Neuronal stem cell (in vitro differentiated cells): Measurements from ENCODE around the gene DNPEP.
A peak's percentile ranks its signal among the peaks of the same experiment; 100 is the strongest.

Source experiments
- DNase-seq: peaks from one replicate; pipeline ENCODE4 v3.0.0-alpha.2; 2013; ENCODE audit warnings: low spot score
- H2AFZ ChIP-seq: one replicate; pipeline ENCODE4 v1.6.1; 2013; ENCODE audit warnings: mild to moderate bottlenecking, low read length, inconsistent platforms
- H2AK5ac ChIP-seq: 2 replicates; pipeline ENCODE4 v1.6.1; 2013; ENCODE audit warnings: low read depth, mild to moderate bottlenecking, inconsistent platforms, low read length, moderate library complexity, mixed read lengths
- H2BK120ac ChIP-seq: 2 replicates; pipeline ENCODE4 v1.6.1; 2013; ENCODE audit warnings: low read depth, mild to moderate bottlenecking, inconsistent platforms, low read length, moderate library complexity, mixed read lengths
- H2BK12ac ChIP-seq: one replicate; pipeline ENCODE4 v1.6.1; 2013; ENCODE audit warnings: low read length, inconsistent platforms
- H2BK15ac ChIP-seq: 2 replicates; pipeline ENCODE4 v1.6.1; 2013; ENCODE audit warnings: mild to moderate bottlenecking, low read length, inconsistent platforms, mixed read lengths
- H2BK5ac ChIP-seq: one replicate; pipeline ENCODE4 v1.6.1; 2013; ENCODE audit warnings: inconsistent platforms, mild to moderate bottlenecking, low read length, moderate library complexity
- H3K14ac ChIP-seq: one replicate; pipeline ENCODE4 v1.6.1; 2013; ENCODE audit warnings: low read length, inconsistent platforms
- H3K18ac ChIP-seq: 2 replicates; pipeline ENCODE4 v1.6.1; 2013; ENCODE audit warnings: low read length, inconsistent platforms
- H3K23ac ChIP-seq: 2 replicates; pipeline ENCODE4 v1.6.1; 2013; ENCODE audit warnings: low read depth, mild to moderate bottlenecking, mixed read lengths, low read length, inconsistent platforms; ENCODE audit not compliant: poor library complexity
- H3K27ac ChIP-seq: replicated peaks from 3 replicates; pipeline ENCODE4 v1.5.1; 2013; ENCODE audit warnings: low read length, inconsistent platforms
- H3K27me3 ChIP-seq, 3 experiments: 2 replicates each; pipeline ENCODE4 v1.6.1; 2013; ENCODE audit warnings: low read length in 3 of 3, mild to moderate bottlenecking in 2 of 3, inconsistent platforms in 1 of 3, low read depth in 1 of 3, mixed read lengths in 1 of 3, moderate library complexity in 1 of 3; ENCODE audit not compliant: control insufficient read depth in 3 of 3, insufficient read depth in 3 of 3
- H3K36me3 ChIP-seq, 2 donors: replicated peaks in 1 of 2; 2 replicates each; pipeline ENCODE4 v1.6.1; 2013; ENCODE audit warnings: low read length in 2 of 2; ENCODE audit not compliant: control insufficient read depth in 2 of 2, insufficient read depth in 2 of 2
- H3K4ac ChIP-seq: 2 replicates; pipeline ENCODE4 v1.6.1; 2013; ENCODE audit warnings: inconsistent platforms, mild to moderate bottlenecking, low read length, moderate library complexity
- H3K4me1 ChIP-seq, 2 donors: 1 replicate in 1 of 2; 2 replicates in 1 of 2; pipeline ENCODE4 v1.6.1; 2013; ENCODE audit warnings: low read length in 2 of 2, low read depth in 1 of 2; ENCODE audit not compliant: control insufficient read depth in 2 of 2, insufficient read depth in 1 of 2
- H3K4me2 ChIP-seq: one replicate; pipeline ENCODE4 v1.6.1; 2013; ENCODE audit warnings: mild to moderate bottlenecking, low read length, inconsistent platforms; ENCODE audit not compliant: insufficient read depth, poor library complexity, severe bottlenecking
- H3K4me3 ChIP-seq, 2 donors: 2 replicates each; pipeline ENCODE4 v1.5.1; 2013; ENCODE audit warnings: low read length in 2 of 2, mild to moderate bottlenecking in 2 of 2, inconsistent platforms in 1 of 2, moderate library complexity in 1 of 2
- H3K79me1 ChIP-seq: one replicate; pipeline ENCODE4 v1.6.1; 2013; ENCODE audit warnings: low read depth, mild to moderate bottlenecking, inconsistent platforms, low read length, moderate library complexity
- H3K9ac ChIP-seq: one replicate; pipeline ENCODE4 v1.6.1; 2013; ENCODE audit warnings: mild to moderate bottlenecking, low read depth, low read length, inconsistent platforms; ENCODE audit not compliant: poor library complexity
- H3K9me3 ChIP-seq, 2 donors: replicated peaks in 1 of 2; 2 replicates each; pipeline versions ENCODE3 to v1.6.1; 2013; ENCODE audit warnings: low read length in 2 of 2, mild to moderate bottlenecking in 2 of 2, inconsistent platforms in 1 of 2, low read depth in 1 of 2, mixed read lengths in 1 of 2, moderate library complexity in 1 of 2; ENCODE audit not compliant: control insufficient read depth in 2 of 2, insufficient read depth in 1 of 2
- H4K8ac ChIP-seq: one replicate; pipeline ENCODE4 v1.6.1; 2013; ENCODE audit warnings: low read depth, mild to moderate bottlenecking, inconsistent platforms, low read length, moderate library complexity
- H4K91ac ChIP-seq: one replicate; pipeline ENCODE4 v1.6.1; 2013; ENCODE audit warnings: low read length, low read depth, mild to moderate bottlenecking, inconsistent platforms; ENCODE audit not compliant: poor library complexity
- WGBS, 2 donors: extraction: QIAGEN DNeasy Blood & Tissue Kit; methylation state at CpG; one replicate each; pipeline ENCODE4 v1.1.7; 2013; ENCODE audit warnings: missing lambda C conversion rate in 2 of 2, mixed read lengths in 1 of 2; ENCODE audit not compliant: insufficient read length in 2 of 2, insufficient replicate concordance in 1 of 2; ENCODE audit errors: extremely low coverage in 2 of 2; 5-methylcytosine and 5-hydroxymethylcytosine counted together

Gene DNPEP

DNA sequence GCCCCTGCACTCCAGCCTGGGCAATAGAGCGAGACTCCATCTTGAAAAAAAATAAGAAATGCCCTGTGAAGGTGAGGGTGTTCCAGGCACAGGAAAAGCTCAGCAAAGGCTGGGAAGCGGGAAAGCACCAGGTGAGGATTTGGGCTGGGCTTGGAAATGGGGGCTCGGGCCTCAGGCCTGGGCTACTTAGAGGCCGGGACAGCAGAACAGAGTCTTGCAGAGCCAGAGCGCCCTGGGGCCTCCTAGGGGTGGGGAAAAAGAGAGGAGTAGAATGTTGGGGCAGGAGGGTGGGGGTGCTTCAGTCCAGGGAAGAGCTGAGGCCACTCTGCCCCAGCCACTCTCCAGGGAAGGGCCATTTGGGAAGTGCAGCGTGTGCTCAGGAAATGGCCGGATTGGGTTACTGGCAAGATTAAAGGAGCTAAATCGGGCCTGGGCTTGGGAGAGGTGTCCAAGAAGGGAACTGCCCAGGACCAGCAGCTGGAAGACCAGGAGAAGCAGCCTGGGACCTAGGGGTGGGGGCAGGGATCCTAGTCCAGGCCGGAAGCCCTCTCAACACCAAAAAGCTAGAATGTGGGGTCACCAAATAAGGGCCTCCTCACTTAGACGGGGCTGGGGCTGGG lies 16.7 kb upstream of the DNPEP start:
- no peak overlapping the region for H3K14ac ChIP-seq
- H3K4me3 ChIP-seq, result no peak overlapping the region
- H3K36me3 ChIP-seq, result no peaks in the 10 kb centered on the region
- H3K23ac ChIP-seq, result no peak overlapping the region
- H2BK120ac ChIP-seq, result no peak overlapping the region
- no peak overlapping the region for H3K9ac ChIP-seq
- no peak overlapping the region for H3K4me2 ChIP-seq
- H2BK12ac ChIP-seq, result no peak overlapping the region
- peaks cover 0 to 51% (median 0%) of the 10 kb centered on the region in 3 experiments for H3K27me3 ChIP-seq
- H3K27ac ChIP-seq, result no peak overlapping the region
- peak overlapping the region; percentile 22 for H2BK15ac ChIP-seq
- H3K4ac ChIP-seq, result no peak overlapping the region
- no CpG with 5 or more reads among the region's 10 CpGs for WGBS, 2 donors
- H4K91ac ChIP-seq, result no peak overlapping the region
- peak overlapping the region; percentile 76 for H2AK5ac ChIP-seq
- peak overlapping the region; percentile 62 for H3K18ac ChIP-seq
- no peak overlapping the region for H2AFZ ChIP-seq
- no peaks in the 10 kb centered on the region for H3K9me3 ChIP-seq
- H3K4me1 ChIP-seq, result peaks cover 8 to 10% of the 10 kb centered on the region in 2 donors
- no peak overlapping the region for H2BK5ac ChIP-seq
- H4K8ac ChIP-seq, result no peak overlapping the region
- peaks cover 2% of the 10 kb centered on the region for H3K79me1 ChIP-seq
- no peak for DNase-seq

DNA sequence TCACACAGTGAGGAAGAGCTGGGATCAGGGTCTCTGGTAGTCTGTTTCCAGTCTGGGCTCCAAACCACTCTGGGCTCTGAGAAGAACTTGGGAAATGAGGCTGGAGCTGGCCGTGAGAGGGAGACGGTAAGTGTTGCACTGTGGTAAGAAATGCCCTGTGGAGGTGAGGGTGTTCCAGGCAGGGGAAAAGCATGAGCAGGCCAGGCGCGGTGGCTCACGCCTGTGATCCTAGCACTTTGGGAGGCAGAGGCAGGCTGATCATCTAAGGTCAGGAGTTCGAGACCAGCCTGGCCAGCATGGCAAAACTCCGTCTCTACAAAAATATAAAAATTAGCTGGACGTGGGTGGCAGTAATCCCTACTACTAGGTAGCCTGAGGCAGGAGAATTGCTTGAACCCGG lies 16.1 kb upstream of the DNPEP start:
- Histone ChIP-seq H3K4ac (no peak overlapping the region), H3K36me3 (no peaks in the 10 kb centered on the region), H3K27ac (no peak overlapping the region), H2AFZ (no peak overlapping the region), H3K79me1 (peaks cover 2% of the 10 kb centered on the region), H2BK5ac (no peak overlapping the region), H2BK120ac (no peak overlapping the region), H4K91ac (no peak overlapping the region), H2BK12ac (no peak overlapping the region), H3K14ac (no peak overlapping the region), H3K4me1 (peaks cover 8 to 10% of the 10 kb centered on the region in 2 donors), H3K9me3 (no peaks in the 10 kb centered on the region), H4K8ac (no peak overlapping the region), H3K4me3 (no peak overlapping the region), H3K27me3 (peaks cover 0 to 47% (median 0%) of the 10 kb centered on the region in 3 experiments), H3K4me2 (no peak overlapping the region), H3K9ac (no peak overlapping the region), H3K18ac (no peak overlapping the region), H2AK5ac (no peak overlapping the region), H2BK15ac (no peak overlapping the region), H3K23ac (no peak overlapping the region)
- no CpG with 5 or more reads among the region's 9 CpGs for WGBS, 2 donors
- DNase-seq, result no peak

DNA sequence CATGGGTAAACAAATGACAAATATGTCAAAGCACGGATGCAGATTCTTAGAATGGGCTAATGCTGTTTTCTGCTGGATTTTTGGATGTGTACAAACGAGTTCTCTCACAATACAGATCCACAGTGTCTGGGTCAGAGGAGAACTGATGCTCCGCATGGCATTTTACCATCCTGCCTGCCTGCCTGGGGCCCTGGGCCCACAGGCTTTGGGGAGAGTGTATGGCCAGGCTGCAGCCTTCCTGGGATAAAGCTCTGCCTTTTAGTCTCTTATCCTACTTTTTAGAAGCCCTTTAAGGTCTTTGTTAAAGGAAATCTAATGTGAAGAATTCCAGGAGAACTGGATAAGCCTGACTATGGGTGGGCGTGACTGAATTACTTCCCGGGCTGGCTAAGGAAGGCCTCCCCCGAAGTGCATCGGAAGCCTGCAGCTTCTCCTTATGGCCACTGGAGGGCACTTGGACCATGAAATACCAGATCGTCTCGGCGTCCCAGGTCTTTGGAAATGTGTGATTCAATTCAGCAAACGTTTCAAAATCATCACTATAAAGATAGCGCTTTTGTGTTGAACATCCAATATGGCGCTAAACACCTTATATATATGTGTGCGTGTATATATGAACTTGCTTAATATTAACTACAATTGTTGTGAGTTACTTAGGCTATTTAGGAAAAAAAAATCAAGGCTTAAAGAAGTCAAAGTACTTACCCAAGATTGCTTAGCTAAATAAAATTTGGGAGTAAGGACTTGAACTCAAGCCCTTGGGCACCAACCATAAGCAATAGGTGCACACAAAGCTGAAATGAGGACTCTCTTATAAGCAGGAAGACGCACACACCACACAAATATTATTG lies 15.2 kb upstream of the DNPEP start:
- H3K14ac ChIP-seq, result no peak overlapping the region
- H3K18ac ChIP-seq, result no peak overlapping the region
- no peaks in the 10 kb centered on the region for H3K9me3 ChIP-seq
- peak; percentile 75 for DNase-seq
- H3K27me3 ChIP-seq, result peaks cover 0 to 44% (median 0%) of the 10 kb centered on the region in 3 experiments
- no peak overlapping the region for H2BK5ac ChIP-seq
- H3K4me1 ChIP-seq, result peaks cover 8 to 10% of the 10 kb centered on the region in 2 donors
- H2BK15ac ChIP-seq, result no peak overlapping the region
- no peaks in the 10 kb centered on the region for H3K36me3 ChIP-seq
- H2AFZ ChIP-seq, result peak overlapping the region; percentile 66
- no peak overlapping the region for H2BK120ac ChIP-seq
- H2AK5ac ChIP-seq, result no peak overlapping the region
- no CpG with 5 or more reads among the region's 15 CpGs for WGBS, 2 donors
- no peak overlapping the region for H3K23ac ChIP-seq
- no peak overlapping the region for H3K4me3 ChIP-seq
- H3K27ac ChIP-seq, result no peak overlapping the region
- H4K8ac ChIP-seq, result no peak overlapping the region
- no peak overlapping the region for H3K4ac ChIP-seq
- no peak overlapping the region for H4K91ac ChIP-seq
- no peaks in the 10 kb centered on the region for H3K79me1 ChIP-seq
- no peak overlapping the region for H2BK12ac ChIP-seq
- no peak overlapping the region for H3K4me2 ChIP-seq
- H3K9ac ChIP-seq, result no peak overlapping the region

DNA sequence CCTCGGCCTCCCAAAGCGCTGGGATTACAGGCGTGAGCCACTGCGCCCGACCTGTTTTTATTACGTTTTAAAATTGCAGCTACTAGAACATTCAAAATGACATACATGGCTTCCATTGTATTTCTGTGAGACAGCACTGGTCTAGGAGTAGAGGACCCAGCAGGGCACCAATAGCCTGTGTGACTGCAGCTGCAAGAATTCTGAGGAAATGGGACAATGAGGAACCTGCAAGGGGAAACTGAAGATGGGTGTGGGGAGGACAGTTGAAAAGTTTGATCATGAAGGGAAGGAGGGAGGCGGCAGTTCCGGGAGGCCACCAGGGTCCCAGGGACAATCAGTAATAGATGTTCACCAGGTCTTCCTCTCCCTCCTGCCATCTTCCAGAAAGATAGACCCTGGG lies 13.9 kb upstream of the DNPEP start:
- no peak overlapping the region for H3K4me2 ChIP-seq
- H3K4me1 ChIP-seq, result peaks cover 8 to 10% of the 10 kb centered on the region in 2 donors
- H3K14ac ChIP-seq, result no peak overlapping the region

More for the DNA sequence above, 13.9 kb upstream of the DNPEP start:
- Histone ChIP-seq H2BK5ac (no peak overlapping the region), H3K4me3 (no peak overlapping the region), H3K9me3 (no peaks in the 10 kb centered on the region), H2AFZ (no peak overlapping the region), H3K27ac (no peak overlapping the region), H3K27me3 (peaks cover 0 to 36% (median 0%) of the 10 kb centered on the region in 3 experiments), H4K91ac (no peak overlapping the region), H2BK12ac (no peak overlapping the region), H3K4ac (no peak overlapping the region), H3K36me3 (no peaks in the 10 kb centered on the region), H4K8ac (no peak overlapping the region), H3K9ac (no peak overlapping the region), H3K23ac (no peak overlapping the region), H3K18ac (no peak overlapping the region), H2BK15ac (no peak overlapping the region), H2BK120ac (no peak overlapping the region), H3K79me1 (no peaks in the 10 kb centered on the region), H2AK5ac (no peak overlapping the region)
- no peak for DNase-seq
- WGBS, 2 donors, result no CpG with 5 or more reads among the region's 8 CpGs
